GM18873 (cell line): ENCODE results near the gene GPR176.

Experiments
- ATAC-seq: cut with Tn5 transposase; IDR thresholded peaks from one replicate; pipeline ENCODE4 v1.9.1; 2021; ENCODE audit warnings: mild to moderate bottlenecking, moderate library complexity, moderate number of reproducible peaks; ENCODE audit not compliant: unreplicated experiment, low FRiP score

The GPR176 gene

DNA sequence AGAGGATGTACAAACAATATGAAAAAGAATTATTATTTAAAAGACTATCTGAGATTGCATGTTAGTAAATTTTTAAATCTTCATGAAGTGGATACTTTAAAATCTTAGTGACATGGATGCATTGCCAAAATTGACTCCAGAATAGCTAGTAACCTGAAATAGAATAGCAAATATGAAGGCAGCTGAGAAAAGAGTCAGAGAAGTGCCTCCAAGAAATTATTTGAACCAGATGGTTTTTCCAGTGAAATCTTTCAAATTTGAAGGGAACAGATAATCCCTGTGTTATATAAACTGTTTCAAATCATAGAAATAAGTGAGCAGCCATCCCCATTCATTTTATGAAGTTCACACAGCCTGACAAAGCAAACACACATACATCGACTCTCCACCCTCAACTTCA lies 167.1 kb downstream of the GPR176 start:
- ATAC-seq: no peak

DNA sequence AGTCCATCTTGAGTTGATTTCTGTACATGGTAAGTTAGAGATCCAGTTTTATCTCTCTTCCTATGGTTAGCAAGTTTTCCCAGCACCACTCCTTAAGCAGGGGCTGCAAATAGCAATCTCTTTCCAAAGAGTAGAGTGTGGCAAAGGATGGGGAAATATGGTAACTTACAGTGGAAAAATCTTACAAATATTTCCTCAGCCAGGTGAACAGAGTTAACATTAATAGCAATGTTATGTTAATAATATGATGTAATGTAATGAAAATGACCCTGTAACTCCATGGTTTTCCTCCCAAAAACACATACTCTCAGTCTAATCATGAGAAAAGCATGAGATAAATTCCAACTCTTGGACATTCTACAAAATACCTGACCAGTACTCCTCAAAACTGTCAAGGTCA lies 167.8 kb downstream of the GPR176 start:
- ATAC-seq: no peak
